Measurements from ENCODE around the gene DYSF. TPM values are rescaled to one million over a fixed set of nuclear protein-coding genes. Genes with fewer than 3 reads are reported as not detected.

DYSF gene
- total and polyA plus RNA-seq, 8 donors = 1.1 to 5.5 (median 2.1) TPM

DNA sequence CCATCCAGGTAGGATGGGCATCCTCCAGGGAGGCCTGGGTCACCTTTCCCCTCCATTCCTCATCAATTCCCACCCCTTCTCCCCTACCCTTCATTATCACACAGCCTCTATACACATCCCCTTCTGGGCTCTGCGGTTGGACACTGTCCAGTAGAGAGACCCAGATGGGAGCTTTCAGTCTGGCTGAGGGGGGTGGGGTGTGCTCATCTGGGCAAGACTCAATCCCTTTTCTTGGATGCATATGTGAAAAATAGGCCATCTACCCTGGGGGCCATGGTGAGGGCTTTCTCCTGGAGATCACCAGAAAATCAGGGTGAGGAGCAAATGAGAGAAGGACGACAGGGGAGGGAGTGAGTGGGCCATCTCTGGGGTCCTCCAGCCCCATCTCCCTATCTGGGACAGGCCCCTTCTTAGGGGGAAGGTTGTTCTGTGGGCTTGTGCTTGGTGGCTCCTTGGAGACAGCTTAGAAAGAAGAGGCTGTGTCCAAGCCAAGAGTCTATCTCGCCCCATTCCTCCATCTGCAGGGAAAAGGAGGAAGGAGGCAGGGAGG is 160.1 kb downstream of the DYSF start:
- H3K4me1 ChIP-seq = peaks cover 0 to 4% (median 0%) of the 10 kb centered on the region in 3 donors
- TF ChIP-seq, protein P1, sequence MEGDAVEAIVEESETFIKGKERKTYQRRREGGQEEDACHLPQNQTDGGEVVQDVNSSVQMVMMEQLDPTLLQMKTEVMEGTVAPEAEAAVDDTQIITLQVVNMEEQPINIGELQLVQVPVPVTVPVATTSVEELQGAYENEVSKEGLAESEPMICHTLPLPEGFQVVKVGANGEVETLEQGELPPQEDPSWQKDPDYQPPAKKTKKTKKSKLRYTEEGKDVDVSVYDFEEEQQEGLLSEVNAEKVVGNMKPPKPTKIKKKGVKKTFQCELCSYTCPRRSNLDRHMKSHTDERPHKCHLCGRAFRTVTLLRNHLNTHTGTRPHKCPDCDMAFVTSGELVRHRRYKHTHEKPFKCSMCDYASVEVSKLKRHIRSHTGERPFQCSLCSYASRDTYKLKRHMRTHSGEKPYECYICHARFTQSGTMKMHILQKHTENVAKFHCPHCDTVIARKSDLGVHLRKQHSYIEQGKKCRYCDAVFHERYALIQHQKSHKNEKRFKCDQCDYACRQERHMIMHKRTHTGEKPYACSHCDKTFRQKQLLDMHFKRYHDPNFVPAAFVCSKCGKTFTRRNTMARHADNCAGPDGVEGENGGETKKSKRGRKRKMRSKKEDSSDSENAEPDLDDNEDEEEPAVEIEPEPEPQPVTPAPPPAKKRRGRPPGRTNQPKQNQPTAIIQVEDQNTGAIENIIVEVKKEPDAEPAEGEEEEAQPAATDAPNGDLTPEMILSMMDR (IDR thresholded peaks at IDR 0.05) = no peak
- DNase-seq (peak in 2 of 6 donors; percentile 1 to 7), FAIRE-seq (no peak), ATAC-seq (no peak)
- no peak overlapping the region for H3K4me3 ChIP-seq
- 93 to 98% methylated on average over 3 of the region's 3 CpGs for WGBS, 2 donors
- no peaks in the 10 kb centered on the region for H3K9me3 ChIP-seq
- intact Hi-C loops (cut with DNase I) = loop anchor here in 1 of 3 donors (10.0 kb wide), 1 partner anchor 181 kb away; no protein-coding TSS in a partner anchor
- no peaks in the 10 kb centered on the region for H3K36me3 ChIP-seq
- H3K27me3 ChIP-seq = no peaks in the 10 kb centered on the region
- no peak overlapping the region for H3K27ac ChIP-seq

DNA sequence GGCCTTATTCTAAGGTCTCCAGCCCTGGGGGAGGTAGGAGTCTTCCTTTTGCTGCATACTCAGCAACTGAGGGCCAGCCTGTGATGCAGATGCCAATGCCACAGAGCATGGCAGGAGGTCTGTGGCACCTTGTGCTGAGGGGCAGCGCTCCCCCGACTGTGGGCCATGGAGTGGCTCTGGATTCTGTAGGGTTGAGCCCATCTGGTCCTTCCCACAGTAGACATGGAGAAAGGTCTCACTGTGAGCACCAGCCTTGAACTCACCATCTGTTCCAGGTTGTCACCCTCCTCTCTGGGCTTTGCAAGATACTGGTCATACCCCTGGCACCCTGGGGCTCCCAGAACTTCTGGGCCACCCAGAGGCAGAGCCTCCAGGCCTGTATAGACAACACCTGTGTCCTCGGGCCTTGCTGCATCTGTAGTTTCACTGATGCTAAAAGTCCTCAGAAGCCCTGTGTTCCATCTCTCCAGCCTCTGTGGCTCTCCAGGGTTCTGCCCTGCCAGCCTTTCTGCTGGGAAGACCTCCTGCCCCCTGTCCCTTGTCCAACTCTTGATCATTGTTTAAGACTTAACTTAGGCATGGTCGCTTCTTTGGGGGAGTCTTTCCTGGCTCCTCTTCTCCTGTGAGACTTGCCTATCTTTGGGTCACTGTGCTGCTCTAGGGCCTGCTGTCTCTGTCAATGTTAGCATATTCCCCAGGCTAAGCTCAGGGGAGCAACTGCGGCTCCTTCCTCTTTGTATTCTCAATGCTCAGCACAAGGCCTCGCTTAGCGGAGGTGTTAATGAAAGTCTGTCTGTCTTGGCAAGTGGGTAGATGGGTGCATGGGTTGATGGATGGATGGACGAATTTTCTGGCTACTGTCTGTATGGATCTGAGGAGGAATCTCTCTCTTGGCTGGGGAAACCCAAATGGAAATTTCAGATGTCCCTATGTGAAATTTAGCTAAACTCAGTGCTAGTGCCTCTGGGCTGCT is 160.9 kb downstream of the DYSF start:
- DNase-seq = peak in 1 of 6 donors; percentile 29
- H3K27ac ChIP-seq = no peak overlapping the region
- H3K4me3 ChIP-seq = no peak overlapping the region
- no peaks in the 10 kb centered on the region for H3K36me3 ChIP-seq
- TF ChIP-seq, protein P1 (IDR thresholded peaks at IDR 0.05) = no peak
- no peak for ATAC-seq
- H3K27me3 ChIP-seq = no peaks in the 10 kb centered on the region
- no peak for FAIRE-seq
- intact Hi-C loops (cut with DNase I) = loop anchor here in 1 of 3 donors (10.0 kb wide), 1 partner anchor 181 kb away; no protein-coding TSS in a partner anchor
- H3K9me3 ChIP-seq = no peaks in the 10 kb centered on the region
- peaks cover 0 to 4% (median 0%) of the 10 kb centered on the region in 3 donors for H3K4me1 ChIP-seq
- WGBS, 2 donors = 87 to 89% methylated on average over 8 of the region's 8 CpGs

DNA sequence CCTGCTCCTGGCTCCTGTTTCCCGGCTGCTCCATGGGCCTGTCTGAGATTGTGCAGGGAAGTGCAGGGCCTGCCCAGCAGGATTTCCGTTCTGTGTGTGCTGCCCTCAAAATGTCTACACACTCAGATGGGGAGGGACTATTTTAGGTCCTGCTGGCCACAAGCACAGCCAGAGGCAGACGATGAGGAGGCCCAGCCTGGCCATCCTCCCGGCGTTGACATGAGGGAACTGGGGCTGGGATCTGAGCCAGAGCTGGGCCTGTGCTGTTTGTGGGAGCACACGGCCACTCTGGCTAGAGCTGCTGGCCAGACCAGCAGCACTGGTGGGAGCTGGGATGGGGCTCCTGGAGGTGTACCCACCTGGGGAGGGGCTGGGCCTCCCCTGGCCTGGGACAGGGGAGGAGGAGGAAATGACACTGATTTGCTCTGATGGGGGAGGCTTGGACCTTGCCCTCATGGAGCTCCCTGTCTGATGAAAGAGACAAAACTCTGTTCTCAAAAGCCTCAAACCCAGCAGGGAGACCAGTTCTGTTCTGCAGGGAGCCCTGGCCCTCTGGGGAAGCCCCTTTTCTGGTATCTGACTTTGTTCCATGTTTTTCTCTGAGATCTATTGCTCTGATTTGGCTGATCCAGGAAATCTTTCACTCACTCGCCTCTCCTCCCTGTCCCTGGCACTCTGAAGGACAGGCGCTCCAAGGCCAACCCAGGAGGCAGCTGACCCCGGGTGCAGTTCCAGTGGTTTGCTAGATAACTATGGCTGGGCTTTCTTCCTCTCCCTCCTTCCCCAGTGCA is 161.8 kb downstream of the DYSF start:
- peak; percentile 31 to 79 (median 60) for ATAC-seq
- H3K27me3 ChIP-seq = no peaks in the 10 kb centered on the region
- 53 to 59% methylated on average over 9 of the region's 9 CpGs for WGBS, 2 donors
- no peak for FAIRE-seq
- TF ChIP-seq, protein P1 (IDR thresholded peaks at IDR 0.05) = no peak
- no peak overlapping the region for H3K27ac ChIP-seq
- no peaks in the 10 kb centered on the region for H3K9me3 ChIP-seq
- H3K36me3 ChIP-seq = no peaks in the 10 kb centered on the region
- intact Hi-C loops (cut with DNase I) = loop anchor here in 1 of 3 donors (10.0 kb wide), 1 partner anchor 180 kb away; no protein-coding TSS in a partner anchor
- peak in 4 of 6 donors; percentile 23 to 60 (median 24) for DNase-seq
- no peak overlapping the region for H3K4me3 ChIP-seq
- peaks cover 0 to 4% (median 0%) of the 10 kb centered on the region in 3 donors for H3K4me1 ChIP-seq

DNA sequence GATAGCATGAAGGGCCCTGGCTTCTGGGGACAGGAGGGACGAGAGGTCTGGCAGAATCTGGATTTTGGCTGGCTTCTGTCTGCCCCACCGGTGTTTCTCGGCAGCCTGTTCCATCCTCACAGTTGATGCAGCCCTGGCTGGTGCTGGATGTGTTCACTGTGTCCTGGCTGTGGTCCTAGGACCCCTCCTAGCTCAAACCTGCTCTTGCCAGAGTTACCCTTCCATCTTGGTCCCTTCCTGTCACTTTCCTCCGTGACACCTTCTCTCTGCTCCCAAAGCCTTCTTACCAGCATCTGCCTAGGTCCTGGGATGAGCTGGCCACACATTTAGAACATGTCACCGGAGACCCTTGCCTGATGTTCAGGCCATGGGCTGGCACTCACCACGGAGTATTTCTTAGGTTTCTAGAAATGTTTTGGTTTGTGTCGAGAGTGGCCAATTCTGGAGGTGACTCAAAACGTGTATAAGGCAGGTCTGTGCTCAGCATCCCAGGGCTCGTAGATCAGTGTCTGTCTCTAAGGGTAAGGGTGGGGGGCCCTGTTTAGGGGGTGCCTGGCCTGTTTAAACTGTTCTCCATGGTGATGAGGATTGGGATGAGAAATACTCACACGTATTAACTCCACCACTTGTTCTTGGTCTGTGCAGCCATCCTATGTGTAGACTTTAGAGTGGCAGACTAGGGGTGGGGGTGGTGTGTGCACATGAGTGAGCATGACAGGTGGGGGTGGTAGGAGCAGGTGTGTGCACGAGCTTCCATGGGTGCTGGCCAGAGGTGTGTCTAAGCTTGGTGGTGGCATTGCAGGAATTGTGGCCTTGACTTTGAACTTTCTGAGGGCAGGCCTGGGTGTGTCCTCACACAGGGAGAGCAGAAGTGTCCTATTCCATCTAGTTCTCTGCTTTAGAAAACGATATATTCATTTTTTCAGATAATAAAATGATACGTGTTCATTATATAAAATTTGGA is 162.7 kb downstream of the DYSF start:
- no peak overlapping the region for H3K4me3 ChIP-seq
- 76 to 82% methylated on average over 13 of the region's 13 CpGs for WGBS, 2 donors
- no peaks in the 10 kb centered on the region for H3K27me3 ChIP-seq
- no peak overlapping the region for H3K27ac ChIP-seq
- peaks cover 0 to 4% (median 0%) of the 10 kb centered on the region in 3 donors for H3K4me1 ChIP-seq
- TF ChIP-seq, protein P1 (IDR thresholded peaks at IDR 0.05) = no peak
- no peaks in the 10 kb centered on the region for H3K36me3 ChIP-seq
- intact Hi-C loops (cut with DNase I) = loop anchor here in 1 of 3 donors (10.0 kb wide), 1 partner anchor 179 kb away; no protein-coding TSS in a partner anchor
- ATAC-seq = no peak
- no peaks in the 10 kb centered on the region for H3K9me3 ChIP-seq
- FAIRE-seq = no peak
- peak in 1 of 6 donors; percentile 8 for DNase-seq
